NCI-H1105 (cell line): ENCODE measurements around the gene MTPN.

Experiments used
- DNase-seq: peaks from one replicate; lab custom pipeline; 2025; lab: John Stamatoyannopoulos, UW

The MTPN gene

DNA sequence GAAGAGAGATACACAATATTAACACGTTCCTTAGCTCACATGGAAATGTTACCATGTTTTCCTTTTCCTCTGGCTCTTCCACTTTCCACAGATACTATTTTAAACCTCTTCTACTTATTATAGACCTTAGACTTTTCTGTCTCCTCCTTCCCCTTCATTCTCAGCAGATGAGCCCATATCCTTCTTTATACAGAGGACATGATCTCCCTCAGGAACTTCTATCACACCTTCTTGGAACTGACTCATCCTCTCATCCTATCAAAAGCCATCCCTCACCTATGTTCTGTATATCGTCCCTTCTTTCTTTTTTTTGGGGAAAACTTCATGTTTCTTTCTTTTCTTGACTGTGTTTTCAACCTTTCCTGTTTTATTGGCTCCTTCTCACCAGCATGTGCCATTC lies 20.8 kb downstream of the MTPN start:
- no peak for DNase-seq

DNA sequence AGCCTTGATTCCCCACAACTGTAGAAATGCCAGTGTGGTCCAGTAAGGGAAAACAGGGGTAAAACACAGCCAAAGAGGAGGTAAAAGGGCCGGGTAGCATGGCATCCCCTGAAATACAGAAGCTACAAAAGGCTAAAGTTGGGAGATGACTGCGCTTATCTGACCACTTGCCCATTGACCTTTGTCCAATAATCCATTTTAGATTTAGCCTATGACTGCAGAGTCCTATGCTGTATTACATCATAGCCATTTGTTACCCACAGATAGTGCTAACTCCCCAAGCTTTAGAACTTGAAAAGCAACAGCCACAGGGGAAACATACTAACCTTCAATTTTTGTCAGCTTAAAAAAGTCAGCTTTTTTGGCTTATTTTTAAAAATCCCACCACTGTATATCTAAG lies 26.2 kb downstream of the MTPN start:
- DNase-seq: no peak

DNA sequence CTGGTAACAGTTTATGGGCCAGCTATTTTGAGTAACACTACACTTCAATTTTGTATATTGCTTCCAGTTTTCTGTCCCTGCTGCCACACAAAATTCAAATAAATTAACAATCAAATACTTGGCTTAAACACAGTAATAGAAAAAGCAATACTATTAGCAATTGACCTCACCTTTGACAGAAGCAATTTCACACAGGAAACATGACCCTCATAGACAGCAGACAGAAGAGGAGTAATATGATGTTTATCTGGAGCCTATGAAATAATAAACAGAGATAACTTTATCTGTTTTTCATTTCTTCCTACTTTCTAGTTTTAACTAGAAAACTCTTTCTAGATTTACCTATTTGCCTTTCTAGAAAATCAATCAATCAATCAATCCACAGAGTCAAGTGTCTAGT lies 26.7 kb downstream of the MTPN start:
- no peak for DNase-seq

DNA sequence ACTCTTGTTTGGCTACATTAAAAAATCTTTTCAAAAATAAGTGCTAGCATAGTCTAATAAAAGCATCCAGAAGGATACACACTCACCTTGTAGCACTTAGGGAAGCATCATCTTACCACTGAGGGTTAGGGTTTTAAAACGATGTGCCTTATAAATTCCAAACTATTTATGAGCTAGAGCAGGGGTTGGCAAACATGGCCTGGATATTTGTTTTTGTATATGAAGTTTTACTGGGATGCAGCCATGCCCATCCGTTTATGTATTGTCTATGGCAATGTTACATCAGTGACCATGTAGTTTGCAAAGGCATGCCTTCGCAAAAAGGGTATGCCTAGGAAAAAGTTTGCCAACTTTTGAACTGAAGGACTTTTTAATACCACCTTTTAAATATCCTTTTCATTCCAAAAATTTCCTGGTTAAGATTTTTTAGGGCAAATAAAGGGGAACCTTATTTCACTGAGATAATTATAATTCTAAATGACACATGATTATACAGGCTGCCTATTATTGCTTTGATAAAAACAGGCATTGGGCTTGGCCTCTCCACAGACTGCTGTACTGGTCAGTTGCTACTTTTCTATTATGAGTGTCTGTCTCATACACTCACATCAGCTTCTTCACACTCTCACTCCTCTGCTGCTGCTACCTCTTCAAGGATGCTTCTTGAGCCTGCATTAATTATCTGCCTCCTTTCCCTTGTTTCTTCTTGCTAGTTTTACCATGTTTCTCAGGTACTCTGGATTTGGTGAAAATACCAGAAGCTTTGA lies 30.7 kb downstream of the MTPN start:
- DNase-seq: no peak

DNA sequence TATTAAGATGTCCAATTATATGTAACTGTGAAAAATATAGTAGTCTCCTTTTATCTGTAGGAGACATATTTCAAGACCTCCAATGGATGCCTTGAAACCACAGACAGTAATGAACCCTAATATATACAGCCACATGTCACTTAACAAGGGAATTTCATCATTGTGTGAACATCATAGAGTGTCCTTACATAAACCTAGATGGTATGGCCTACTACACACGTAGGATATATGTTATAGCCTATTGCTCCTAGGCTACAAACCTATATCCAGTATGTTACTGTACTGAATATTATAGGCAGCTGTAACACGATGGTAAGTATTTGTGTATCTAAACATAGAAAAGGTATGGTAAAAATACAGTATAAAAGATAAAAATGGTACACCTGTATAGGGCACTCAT lies 32.4 kb downstream of the MTPN start:
- DNase-seq: no peak

DNA sequence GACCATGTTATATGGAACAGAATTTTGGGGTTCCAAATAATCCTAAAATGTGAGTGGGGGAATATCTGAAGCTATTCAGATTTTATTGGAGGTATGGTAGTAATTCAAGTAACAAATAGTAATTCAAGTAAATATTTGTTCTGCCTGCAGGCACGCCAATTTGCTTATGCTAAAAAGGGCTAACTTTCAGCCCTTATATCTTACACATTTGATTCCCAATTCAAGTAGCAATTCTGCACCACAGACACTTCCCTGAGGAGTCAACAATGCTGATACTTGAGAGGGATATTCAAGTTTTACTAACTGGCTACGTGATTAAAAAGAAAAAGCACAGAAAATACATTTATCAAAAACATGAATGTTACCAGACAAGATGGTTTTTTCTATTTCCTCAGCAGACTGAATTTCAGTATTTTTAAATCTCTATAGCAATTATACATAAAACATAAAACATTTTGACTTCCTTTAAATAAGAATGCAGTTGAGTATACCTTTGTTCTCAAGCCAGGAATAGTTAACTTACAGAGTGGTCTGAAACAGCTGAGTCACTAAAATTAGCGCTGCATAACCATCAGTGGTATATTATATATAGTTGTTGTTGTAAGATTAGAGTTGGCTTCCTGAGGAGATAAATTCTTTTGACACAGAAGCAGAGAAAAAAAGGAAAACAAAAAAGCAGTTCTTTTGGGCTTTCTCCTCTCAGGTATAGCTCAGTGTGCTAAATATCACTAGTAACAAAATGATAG lies 33.9 kb downstream of the MTPN start:
- DNase-seq: no peak

DNA sequence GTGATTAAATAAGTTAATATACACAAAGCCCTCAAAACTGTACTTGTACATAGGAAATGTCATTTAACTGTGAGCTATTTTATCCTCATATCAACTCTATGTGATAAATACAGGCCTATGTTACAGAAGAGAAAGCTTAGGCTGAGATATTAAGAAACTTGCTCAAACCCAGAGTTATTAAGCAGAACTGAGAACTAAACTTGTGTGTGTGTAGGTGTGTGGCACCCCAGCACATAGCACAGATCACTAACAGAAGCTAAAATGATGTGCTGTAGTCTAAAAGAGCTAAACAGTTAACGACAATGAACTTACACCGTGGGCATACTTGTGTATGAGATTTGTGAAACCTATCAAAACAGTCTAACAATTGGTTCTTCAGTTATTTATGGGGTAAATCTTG lies 34.5 kb downstream of the MTPN start:
- DNase-seq: no peak

DNA sequence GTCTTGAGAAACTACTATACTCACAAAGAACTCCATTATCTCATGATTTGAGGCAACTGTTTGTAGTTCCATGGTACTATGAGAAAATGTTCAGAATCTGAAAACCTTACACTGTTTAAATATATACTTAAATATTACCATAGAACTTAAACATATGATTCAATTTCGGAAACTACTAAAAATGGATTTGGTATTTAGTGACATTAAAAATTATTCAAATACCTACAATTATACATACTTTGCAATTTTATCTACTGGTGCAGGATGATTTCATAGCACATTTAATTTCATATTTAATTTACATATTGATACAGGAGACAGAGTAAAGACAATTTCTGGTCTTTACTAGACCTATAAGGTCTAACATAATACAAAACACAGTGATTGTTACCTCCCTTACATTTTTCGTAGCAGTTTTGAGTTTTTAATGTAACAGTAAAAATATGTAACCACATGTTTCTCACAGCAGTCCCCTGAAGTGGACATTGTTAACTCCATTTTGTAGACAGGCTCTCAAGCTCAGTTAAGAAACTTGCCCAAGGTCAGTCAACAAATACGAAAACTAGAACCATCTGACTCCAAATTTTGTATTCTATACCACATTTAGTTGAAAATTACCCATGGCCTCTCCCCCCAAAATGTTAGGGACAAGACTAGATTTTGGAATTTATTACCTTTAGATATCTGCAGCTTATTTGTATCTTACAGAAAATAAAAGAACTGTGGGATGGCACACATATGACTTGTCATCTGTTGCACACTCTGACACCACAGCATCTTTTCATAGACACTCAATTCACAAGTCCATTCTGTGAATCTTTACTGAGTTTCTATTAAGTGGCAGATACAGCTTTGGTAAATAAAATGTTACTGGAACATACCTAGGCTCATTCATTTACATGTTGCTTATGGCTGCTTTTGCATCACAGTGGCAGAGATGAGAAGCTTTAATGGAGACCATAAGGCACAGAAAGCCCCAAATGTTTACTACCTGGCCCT lies 36.8 kb downstream of the MTPN start:
- no peak for DNase-seq

DNA sequence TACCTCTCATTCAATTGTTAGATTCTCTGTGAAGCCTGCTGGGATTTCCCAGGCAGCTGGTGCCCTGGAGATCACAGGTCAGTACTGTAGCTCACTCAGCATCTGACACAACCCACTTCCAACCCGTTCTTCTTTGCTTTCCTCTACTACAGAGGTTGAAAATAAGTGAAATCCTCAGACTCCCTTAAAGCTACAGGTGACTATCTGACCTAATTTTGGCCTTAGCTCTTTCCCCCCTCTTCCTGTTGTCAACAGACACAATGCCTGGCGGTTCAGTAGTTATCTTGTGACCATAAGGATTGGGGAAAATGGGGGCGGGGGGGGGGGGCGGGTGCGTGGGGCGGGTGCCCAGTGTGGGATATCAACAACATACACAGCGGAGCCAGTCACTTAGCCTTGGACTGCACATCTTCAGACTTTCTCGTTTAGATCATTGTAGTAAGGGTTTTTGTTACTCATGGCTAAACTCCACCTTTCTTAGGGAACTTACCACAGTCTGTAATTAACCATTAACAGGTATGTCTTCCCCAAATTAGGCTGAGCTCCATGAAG lies 37.8 kb downstream of the MTPN start:
- no peak for DNase-seq

DNA sequence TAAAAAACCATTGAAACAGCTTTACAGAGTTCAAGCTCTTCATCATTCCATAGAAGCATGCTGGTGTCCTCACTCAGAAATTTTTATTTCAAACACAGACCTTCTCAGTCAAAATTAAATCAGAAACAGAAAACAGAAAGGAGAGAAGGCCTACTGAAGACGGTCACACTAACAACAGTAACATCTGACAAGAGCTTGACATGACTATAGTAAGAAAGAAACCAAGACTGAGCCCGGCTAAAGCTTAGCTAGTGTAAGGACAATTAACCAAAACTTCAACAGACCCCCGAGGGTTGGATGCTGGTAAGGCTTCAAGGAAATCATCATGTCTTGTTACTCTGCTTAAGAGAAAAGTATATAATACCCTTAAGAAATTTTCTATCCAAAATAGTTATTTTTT lies 38.6 kb downstream of the MTPN start:
- no peak for DNase-seq

DNA sequence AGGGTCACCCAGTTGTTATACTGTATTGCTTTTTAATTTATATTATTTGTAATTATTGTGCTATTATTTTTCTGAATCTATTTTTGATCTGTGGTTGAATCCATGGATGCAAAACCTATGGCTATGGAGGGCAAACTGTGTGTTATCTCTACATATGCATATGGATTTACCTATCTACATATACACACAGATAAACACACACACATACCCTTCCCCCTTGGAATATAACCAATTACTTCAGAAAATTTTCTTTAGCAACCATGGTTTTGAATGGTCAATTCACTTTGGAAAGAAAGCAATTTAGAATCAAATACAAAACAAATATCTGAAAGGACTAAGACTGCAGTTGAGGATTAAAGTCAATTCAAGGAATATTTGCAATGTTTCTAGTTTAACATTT lies 39.1 kb downstream of the MTPN start:
- no peak for DNase-seq

DNA sequence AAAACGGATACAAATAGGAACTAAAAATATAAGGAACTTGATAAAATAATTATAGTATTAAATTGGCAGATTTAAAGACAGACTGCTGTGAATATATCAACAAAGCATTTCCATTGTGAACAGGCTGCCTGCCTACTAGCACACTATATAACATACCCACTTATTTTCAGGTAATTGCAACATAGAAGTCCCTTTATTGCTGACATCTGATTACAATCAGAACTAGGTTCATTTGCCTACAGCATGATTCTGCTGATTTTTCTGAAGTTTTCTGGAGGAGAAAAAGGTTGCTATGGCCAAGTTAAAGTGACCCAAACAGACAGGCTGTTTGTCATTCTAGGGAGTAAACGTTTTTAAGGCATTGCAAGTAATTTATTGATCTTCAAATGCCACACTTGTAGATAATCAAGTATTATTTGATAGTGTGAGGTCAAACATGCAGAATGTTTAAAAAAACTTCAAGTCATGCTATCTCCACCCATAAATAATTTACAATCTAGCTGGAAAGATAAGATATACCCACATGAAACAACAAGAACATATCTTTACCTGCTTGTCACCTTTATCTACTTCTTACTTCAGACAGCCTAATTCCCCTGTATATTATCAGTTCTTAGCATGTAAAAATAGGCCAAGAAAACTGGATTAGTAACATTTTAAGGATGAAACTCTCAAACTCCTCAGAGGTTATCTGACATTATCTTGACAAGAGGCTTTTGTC lies 40.5 kb downstream of the MTPN start:
- DNase-seq: no peak

DNA sequence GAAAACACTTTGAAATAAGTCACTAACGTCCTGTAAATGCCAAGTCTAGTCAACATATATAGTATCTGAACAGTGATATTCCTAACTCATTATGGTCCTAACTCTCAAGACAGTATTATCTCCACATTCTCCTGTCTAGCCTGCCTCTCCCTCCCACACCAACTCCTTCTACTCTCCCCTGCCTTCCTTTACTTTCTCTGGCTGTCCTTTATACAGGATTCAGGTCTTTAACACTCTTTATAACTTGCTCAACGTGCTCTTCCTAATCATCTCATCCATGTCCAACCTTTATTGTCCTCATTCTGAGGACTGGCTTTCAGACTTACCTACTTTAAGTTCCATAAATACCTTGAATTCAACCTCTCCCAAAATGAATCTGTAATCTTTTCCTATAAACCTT lies 42.5 kb downstream of the MTPN start:
- no peak for DNase-seq

DNA sequence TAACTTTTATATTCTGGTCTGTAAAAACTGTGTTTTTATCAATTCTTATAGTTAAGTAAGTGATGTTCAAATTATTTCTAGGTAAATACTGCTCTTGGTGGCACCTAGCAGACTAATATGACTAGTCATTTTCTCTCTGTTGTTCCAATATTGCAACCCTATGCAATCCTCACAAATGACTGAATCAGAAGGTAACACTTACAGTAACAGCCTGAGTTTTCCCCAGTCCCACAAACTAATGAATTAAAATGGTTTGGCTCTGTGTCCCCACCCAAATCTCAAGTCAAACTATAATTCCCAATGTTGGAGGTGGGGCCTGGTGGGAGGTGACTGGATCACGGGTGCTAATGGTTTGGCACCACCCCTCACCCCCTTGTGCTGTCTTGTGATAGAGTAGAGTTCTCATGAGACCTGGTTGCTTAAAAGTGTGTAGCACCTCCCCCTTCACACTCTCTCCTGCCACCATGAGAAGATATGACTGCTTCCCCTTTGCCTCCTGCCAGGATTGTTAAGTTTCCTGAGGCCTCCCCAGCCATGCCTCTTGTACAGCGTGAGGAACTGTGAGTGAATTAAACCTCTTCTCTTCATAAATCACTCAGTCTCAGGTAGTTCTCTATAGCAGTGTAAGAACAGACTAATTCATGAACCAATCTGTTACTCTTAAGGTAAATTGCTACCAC lies 43.5 kb downstream of the MTPN start:
- no peak for DNase-seq

DNA sequence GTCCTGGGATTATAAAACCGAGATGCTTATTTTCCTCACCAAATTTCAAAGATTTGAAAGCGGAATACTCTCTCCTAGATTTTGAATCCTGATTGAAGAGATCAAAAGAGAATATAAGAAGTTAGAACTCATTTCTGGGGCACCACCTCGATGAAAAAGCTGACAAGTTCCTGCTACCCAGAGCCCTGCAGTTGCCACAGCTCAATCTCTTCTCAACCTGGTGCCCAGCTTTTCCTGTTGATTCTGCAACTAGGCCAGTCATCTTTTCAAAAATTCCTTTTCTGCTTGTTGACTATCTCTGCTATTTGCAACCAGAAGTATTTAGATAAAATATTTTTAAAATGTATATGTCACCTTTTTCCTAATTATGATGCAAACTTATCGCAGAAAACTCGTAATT lies 45.0 kb downstream of the MTPN start:
- DNase-seq: no peak

DNA sequence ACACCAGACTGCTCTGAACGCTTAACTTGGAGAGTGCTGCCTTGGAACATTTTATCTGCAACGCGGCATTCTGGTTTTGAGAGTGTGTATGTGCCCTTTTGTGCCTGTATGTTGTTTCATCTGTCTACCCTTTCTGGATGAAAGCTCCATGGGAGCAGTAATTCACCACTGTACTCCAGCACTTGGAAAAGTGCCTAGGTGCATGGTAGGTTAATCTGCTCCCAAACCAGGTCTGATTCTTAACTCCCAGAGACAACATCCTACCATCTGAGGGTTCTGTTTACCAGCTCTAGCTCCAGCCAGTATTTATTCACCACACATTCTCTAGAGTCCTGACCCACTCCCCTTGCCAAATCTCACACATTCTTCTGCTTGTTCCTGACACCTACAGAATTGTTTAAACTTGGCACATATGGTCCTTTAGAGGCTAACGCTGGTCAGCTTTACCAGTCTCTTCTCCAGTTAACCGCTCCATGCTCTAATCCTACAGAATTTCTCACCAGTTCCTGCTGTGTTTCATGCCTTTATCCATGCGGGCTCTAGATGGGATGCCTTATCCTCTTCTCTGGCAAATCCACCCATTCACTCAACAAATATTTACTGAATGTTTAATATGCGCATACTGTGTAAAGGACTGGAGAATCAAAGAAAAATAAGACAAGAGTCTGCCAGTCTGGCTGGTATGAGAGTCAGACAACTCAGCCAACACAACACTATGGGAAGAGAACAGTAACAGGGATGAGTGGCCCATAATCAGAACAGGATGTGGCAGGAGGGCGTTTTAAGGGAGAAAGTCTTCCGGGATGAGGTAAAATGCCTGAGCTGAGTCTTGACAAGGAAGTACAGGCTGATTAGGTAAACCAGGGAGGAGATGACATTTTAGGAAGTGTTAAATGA lies 46.3 kb downstream of the MTPN start:
- DNase-seq: no peak

DNA sequence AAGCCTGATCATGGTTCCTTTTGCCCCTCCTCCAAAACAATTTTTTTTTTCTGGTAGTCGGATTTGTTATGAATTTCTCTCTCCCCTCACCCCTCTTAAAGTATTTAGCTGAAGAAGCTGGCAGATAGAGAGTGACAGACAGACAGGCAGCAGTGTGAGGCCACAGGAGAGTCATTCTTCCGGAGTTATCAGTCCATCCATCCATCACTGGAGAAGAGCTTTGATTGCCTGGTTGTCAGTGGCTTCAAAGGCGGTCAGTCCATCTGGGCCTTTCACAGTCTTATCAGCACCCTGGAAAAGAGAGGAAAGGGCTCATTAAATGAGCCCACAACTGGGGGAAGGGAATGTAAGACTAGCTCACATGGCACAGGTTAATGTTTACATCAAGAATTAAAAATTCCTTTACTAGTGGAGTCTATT lies 47.4 kb downstream of the MTPN start:
- no peak for DNase-seq

DNA sequence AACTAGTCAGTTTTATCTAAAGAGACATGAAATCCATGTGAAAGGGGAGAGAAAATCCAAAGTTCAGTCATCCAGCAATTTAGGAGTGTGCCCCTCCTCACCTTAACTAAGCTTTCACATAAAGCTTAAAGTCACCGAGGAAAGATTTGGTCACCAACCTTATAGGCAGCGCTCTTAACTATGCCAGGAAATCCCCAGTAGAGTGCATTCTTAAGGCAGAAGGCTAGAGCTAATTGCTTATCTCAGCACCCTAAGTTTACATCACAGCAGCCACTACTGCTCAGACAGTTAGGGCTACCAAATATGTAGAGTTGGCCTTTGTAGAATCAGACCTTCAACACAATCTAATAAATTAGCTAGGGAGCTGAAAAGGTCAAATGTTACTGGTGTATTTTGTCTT lies 47.9 kb downstream of the MTPN start:
- no peak for DNase-seq

DNA sequence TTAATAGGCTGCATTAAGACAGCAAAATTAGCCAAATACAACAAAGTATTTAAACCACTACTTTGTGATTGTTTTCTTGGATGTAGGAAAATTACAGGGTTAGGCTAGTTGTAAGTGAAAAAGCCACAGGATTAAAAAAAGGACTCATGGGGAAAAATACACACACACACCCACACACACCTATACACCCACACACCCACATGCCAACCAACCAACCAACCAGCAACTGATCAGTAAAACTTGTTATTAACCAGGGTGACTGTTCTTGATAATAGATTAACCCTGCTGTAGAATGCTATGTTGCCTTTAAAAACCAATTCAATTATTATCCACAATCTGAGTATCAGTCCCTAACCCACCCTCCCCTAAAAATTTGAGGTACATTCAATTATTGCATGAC lies 49.0 kb downstream of the MTPN start:
- DNase-seq: no peak

DNA sequence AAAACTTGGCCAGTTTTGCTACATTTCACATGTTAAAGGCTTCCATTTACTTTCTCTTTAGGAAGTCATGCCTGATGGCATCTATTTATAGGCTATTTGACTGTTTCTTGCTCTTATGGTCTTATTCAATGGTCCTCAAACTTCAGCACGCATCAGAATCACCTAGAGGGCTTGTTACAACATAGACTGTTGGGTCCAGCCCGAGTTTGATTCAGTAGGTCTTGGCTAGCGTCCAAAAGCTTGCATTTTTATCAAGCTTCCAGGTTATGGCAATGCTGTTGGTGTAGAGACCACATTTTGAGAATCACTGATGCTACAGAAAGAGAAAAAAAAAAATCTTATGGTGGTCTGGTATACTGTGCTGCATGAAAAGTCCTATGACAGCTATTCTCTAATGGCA lies 51.9 kb downstream of the MTPN start:
- no peak for DNase-seq
